Keratinocyte (primary cell): ENCODE data around the gene TRIM25.

Experiments
- CTCF ChIP-seq, 3 experiments: IDR thresholded peaks in 1 of 3; conservative IDR thresholded peaks in 1 of 3; optimal IDR thresholded peaks in 1 of 3; 2 replicates in 2 of 3; 3 replicates in 1 of 3; pipeline versions ENCODE3 to v1.5.1; 2011; ENCODE audit warnings: low read length in 3 of 3, mild to moderate bottlenecking in 3 of 3, moderate library complexity in 2 of 3, control low read depth in 1 of 3, inconsistent platforms in 1 of 3; ENCODE audit not compliant: insufficient read depth in 2 of 3; ENCODE audit errors: extremely low read depth in 1 of 3
- EZH2 ChIP-seq: IDR thresholded peaks from one replicate; pipeline ENCODE4 v1.6.1; 2012; ENCODE audit warnings: inconsistent platforms, mild to moderate bottlenecking, low read length, moderate library complexity

- TF ChIP-seq CTCF (optimal IDR thresholded peaks at IDR 0.05 in 1 of 3, IDR thresholded peaks at IDR 0.05 in 1 of 3, conservative IDR thresholded peaks at IDR 0.05 in 1 of 3; ENCODE audit: extremely low read depth in 1 of 3, insufficient read depth in 2 of 3, low read length in 3 of 3), result no peak
- no peak for TF ChIP-seq EZH2
Observed at GRCh38 chr17:56879280-56879679, 34.6 kb downstream of the TRIM25 start.
